ENCODE data around the gene ANGPT4. TPM values are rescaled to one million over a fixed set of nuclear protein-coding genes. Genes with fewer than 3 reads are reported as not detected.
"Not testable (repeated sequence)": the region's sequence is repeated elsewhere in the genome, so short reads cannot be mapped to it uniquely, and the experiment has no call there.

Gene ANGPT4
- total and polyA plus RNA-seq, 9 of the 15 experiments (the other 6 are each of a cell fraction or from before 2014, with no cell fraction given), result not detected

GRCh38 chr20:848731-849130, 67.4 kb downstream of the ANGPT4 start:
- H3K79me2 ChIP-seq (ENCODE audit: control insufficient read depth, insufficient read depth, low read length); intact Hi-C loops (cut with micrococcal nuclease); H3K4me3 ChIP-seq; H2AFZ ChIP-seq (ENCODE audit: low read depth, low read length); ATAC-seq; CTCF ChIA-PET (ENCODE audit: low intra/inter-chr PET ratio); H3K4me2 ChIP-seq (ENCODE audit: insufficient read depth, low read length); BruUV-seq (replicated peaks); POLR2A ChIA-PET; in situ Hi-C loops (cut with MboI); H3K9me1 ChIP-seq (ENCODE audit: control insufficient read depth, insufficient read depth, low read length); H3K27ac ChIP-seq (ENCODE audit: extremely low read depth, low read depth, low read length); H3K9me3 ChIP-seq (replicated peaks; ENCODE audit: control insufficient read depth, insufficient read depth, low read depth, low read length); H3K9ac ChIP-seq (ENCODE audit: insufficient read depth in 1 of 2, low read depth in 2 of 2, low read length in 2 of 2); FAIRE-seq; H3K27me3 ChIP-seq (ENCODE audit: control insufficient read depth in 2 of 2, insufficient read depth in 2 of 2, low read length in 2 of 2); DNase-seq (ENCODE audit: extremely low read depth in 1 of 4, low spot score in 3 of 4): not testable (repeated sequence)
- WGBS (ENCODE audit: insufficient coverage, low coverage, missing lambda C conversion rate), result 86% methylated on average over 5 of the region's 8 CpGs
- peaks cover 9 to 33% of the 10 kb centered on the region in 2 experiments; a peak in 4 of 5 replicates for H3K4me1 ChIP-seq (replicated peaks in 1 of 2; ENCODE audit: control insufficient read depth in 2 of 2, insufficient read depth in 2 of 2, low read length in 2 of 2)
- H4K20me1 ChIP-seq (replicated peaks; ENCODE audit: control insufficient read depth, insufficient read depth, low read length), result 0 out of 2 replicates have a peak, but pooled peaks cover 10% of the 10 kb centered on the region
- peaks cover 11% of the 10 kb centered on the region; the same call in 1 of the 3 replicates for H3K36me3 ChIP-seq (ENCODE audit: control insufficient read depth, insufficient read depth, low read length)

DNA sequence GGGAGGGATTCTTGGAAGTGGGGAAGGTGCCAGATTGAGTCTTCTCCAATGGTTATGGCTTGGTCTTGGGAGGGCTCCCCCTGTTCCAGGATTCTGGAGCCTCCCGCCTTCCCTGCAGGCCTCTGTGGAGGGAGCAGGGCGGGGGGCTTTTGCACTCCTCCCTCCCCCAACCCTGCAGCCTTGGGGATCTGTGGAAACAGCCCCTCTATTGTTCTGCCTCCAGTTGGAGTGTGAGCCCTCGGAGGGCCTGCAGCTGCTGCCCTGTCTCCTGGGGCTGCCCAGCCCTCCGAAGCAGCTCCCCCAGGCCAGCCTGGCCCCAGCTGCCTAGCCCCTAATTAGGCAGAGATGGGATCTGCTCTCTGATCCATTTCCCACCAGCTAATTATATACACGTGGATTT, 67.9 kb downstream of the ANGPT4 start:
- no peak overlapping the region for H3K4me2 ChIP-seq (ENCODE audit: insufficient read depth, low read length)
- no peak for ATAC-seq

More for the DNA sequence above, 67.9 kb downstream of the ANGPT4 start:
- Histone ChIP-seq H3K36me3 (ENCODE audit: control insufficient read depth, insufficient read depth, low read length) (peaks cover 11% of the 10 kb centered on the region; the same call in 1 of the 3 replicates), H3K79me2 (ENCODE audit: control insufficient read depth, insufficient read depth, low read length) (no peaks in the 10 kb centered on the region; the same call in 1 of the 3 replicates), H3K4me1 (replicated peaks in 1 of 2; ENCODE audit: control insufficient read depth in 2 of 2, insufficient read depth in 2 of 2, low read length in 2 of 2) (peaks cover 11 to 35% of the 10 kb centered on the region in 2 experiments; a peak in 4 of 5 replicates), H3K9ac (ENCODE audit: insufficient read depth in 1 of 2, low read depth in 2 of 2, low read length in 2 of 2) (no peak overlapping the region), H3K9me3 (replicated peaks; ENCODE audit: control insufficient read depth, insufficient read depth, low read depth, low read length) (no peaks in the 10 kb centered on the region), H3K4me3 (no peak overlapping the region), H2AFZ (ENCODE audit: low read depth, low read length) (no peak overlapping the region), H3K27me3 (ENCODE audit: control insufficient read depth in 2 of 2, insufficient read depth in 2 of 2, low read length in 2 of 2) (no peaks in the 10 kb centered on the region), H3K27ac (ENCODE audit: extremely low read depth, low read depth, low read length) (no peak overlapping the region), H3K9me1 (ENCODE audit: control insufficient read depth, insufficient read depth, low read length) (peaks cover 3% of the 10 kb centered on the region), H4K20me1 (replicated peaks; ENCODE audit: control insufficient read depth, insufficient read depth, low read length) (0 out of 2 replicates have a peak, but pooled peaks cover 11% of the 10 kb centered on the region)
- DNase-seq (ENCODE audit: extremely low read depth in 1 of 4, low spot score in 3 of 4), result no peak
- no peak for FAIRE-seq
- intact Hi-C loops (cut with micrococcal nuclease) (no loop called here), in situ Hi-C loops (cut with MboI) (no loop called here)
- no TSS peak for BruUV-seq (replicated peaks)
- POLR2A ChIA-PET, result no interaction called here
- WGBS (ENCODE audit: insufficient coverage, low coverage, missing lambda C conversion rate), result 78% methylated on average over 5 of the region's 5 CpGs
- CTCF ChIA-PET (ENCODE audit: low intra/inter-chr PET ratio), result no interaction called here
- no peak for TF ChIP-seq KAT8 (IDR thresholded peaks at IDR 0.05; ENCODE audit: low read depth)
- TF ChIP-seq NFIC (IDR thresholded peaks at IDR 0.05), result no peak
- no peak for TF ChIP-seq ZNF778 (CRISPR knock-in tag; IDR thresholded peaks at IDR 0.05)

Measured in K562 (cell line).